WTC11 (cell line): ENCODE results near the gene PSMC6. TPM values are rescaled to one million over a fixed set of nuclear protein-coding genes. Genes with fewer than 3 reads are reported as not detected.

ENCODE experiments used
- ATAC-seq: fragments of 200-7000 bp; cut with Tn5 transposase; 2 replicates; pipeline ENCODE4 v1.10.0; 2021; ENCODE audit warnings: mild to moderate bottlenecking, moderate library complexity
- CTCF ChIA-PET: fragments of 300-600 bp; sonication (Branson Sonifier 250); formaldehyde crosslinking; loops from one replicate; lab custom pipeline; 2021; ENCODE audit warnings: antibody characterized with exemption; lab: Charles Lee
- POLR2A ChIA-PET: fragments of 350-600 bp; sonication (Branson Sonifier 250); formaldehyde crosslinking; loops from one replicate; lab custom pipeline; 2021; ENCODE audit warnings: antibody characterized with exemption; lab: Charles Lee
- DNase-seq: peaks from one replicate; pipeline ENCODE4 v3.0.0; 2021; ENCODE audit warnings: low spot score
- H3K27ac Mint-ChIP-seq: 2 replicates; pipeline ENCODE4 v1.8.0; 2021; ENCODE audit warnings: mixed read lengths
- H3K27me3 Mint-ChIP-seq: 2 replicates; pipeline ENCODE4 v1.8.0; 2021; ENCODE audit warnings: low read depth, mild to moderate bottlenecking, moderate library complexity, mixed read lengths
- H3K36me3 Mint-ChIP-seq: 2 replicates; pipeline ENCODE4 v1.8.0; 2021; ENCODE audit warnings: mixed read lengths
- H3K4me1 Mint-ChIP-seq: 2 replicates; pipeline ENCODE4 v1.8.0; 2022; ENCODE audit warnings: mixed read lengths
- H3K4me3 Mint-ChIP-seq: 2 replicates; pipeline ENCODE4 v1.8.0; 2021; ENCODE audit warnings: mild to moderate bottlenecking, moderate library complexity, mixed read lengths
- H3K9me3 Mint-ChIP-seq: 2 replicates; pipeline ENCODE4 v1.8.0; 2021; ENCODE audit warnings: mixed read lengths
- ATF2 ChIP-seq: sonication (generic); formaldehyde crosslinking; IDR thresholded peaks from 2 replicates; pipeline ENCODE4 v1.8.1; 2022; ENCODE audit warnings: low read depth, missing genetic modification reagents, borderline replicate concordance
- EMX1 ChIP-seq: fragments of 250-450 bp; sonication (Bioruptor Pico); IDR thresholded peaks from 2 replicates; pipeline ENCODE4 v1.8.0; 2021; ENCODE audit warnings: mild to moderate bottlenecking
- ETV6 ChIP-seq: sonication (generic); formaldehyde crosslinking; IDR thresholded peaks from 2 replicates; pipeline ENCODE4 v1.8.1; 2022; ENCODE audit warnings: mild to moderate bottlenecking, missing genetic modification reagents
- GABPB1 ChIP-seq: sonication (generic); formaldehyde crosslinking; IDR thresholded peaks from 2 replicates; pipeline ENCODE4 v1.8.1; 2023; ENCODE audit warnings: mild to moderate bottlenecking, missing genetic modification reagents
- IRF1 ChIP-seq: sonication (generic); formaldehyde crosslinking; IDR thresholded peaks from 2 replicates; pipeline ENCODE4 v1.8.0; 2023; ENCODE audit warnings: missing genetic modification reagents
- IRF2 ChIP-seq: sonication (generic); formaldehyde crosslinking; IDR thresholded peaks from 2 replicates; pipeline ENCODE4 v1.8.0; 2022; ENCODE audit warnings: low read depth, missing genetic modification reagents, borderline replicate concordance
- JAZF1 ChIP-seq: fragments of 250-450 bp; sonication (Bioruptor Pico); IDR thresholded peaks from 2 replicates; pipeline ENCODE4 v1.9.0; 2021; ENCODE audit warnings: moderate library complexity, mild to moderate bottlenecking, inconsistent platforms
- MXD4 ChIP-seq: fragments of 250-450 bp; sonication (Bioruptor Pico); IDR thresholded peaks from 2 replicates; pipeline ENCODE4 v1.8.0; 2021; ENCODE audit warnings: mild to moderate bottlenecking, moderate library complexity, borderline replicate concordance
- MYBL2 ChIP-seq: sonication (generic); formaldehyde crosslinking; IDR thresholded peaks from 2 replicates; pipeline ENCODE4 v1.8.1; 2023; ENCODE audit warnings: mild to moderate bottlenecking, moderate library complexity, missing genetic modification reagents
- NFYB ChIP-seq: sonication (generic); formaldehyde crosslinking; conservative IDR thresholded peaks from 2 replicates; pipeline ENCODE4 v1.8.0; 2022; ENCODE audit warnings: low read depth, missing genetic modification reagents
- NR3C1 ChIP-seq: sonication (generic); formaldehyde crosslinking; conservative IDR thresholded peaks from 2 replicates; pipeline ENCODE4 v1.8.1; 2023; ENCODE audit warnings: low read depth, mild to moderate bottlenecking, missing genetic modification reagents
- OVOL2 ChIP-seq: fragments of 250-450 bp; sonication (Bioruptor Pico); IDR thresholded peaks from 2 replicates; pipeline ENCODE4 v1.9.0; 2021; ENCODE audit warnings: mild to moderate bottlenecking, borderline replicate concordance
- SOX15 ChIP-seq: fragments of 250-450 bp; sonication (Bioruptor Pico); IDR thresholded peaks from 2 replicates; pipeline ENCODE4 v1.9.0; 2021; ENCODE audit warnings: mild to moderate bottlenecking
- STAT6 ChIP-seq: sonication (generic); formaldehyde crosslinking; conservative IDR thresholded peaks from 2 replicates; pipeline ENCODE4 v1.8.1; 2023; ENCODE audit warnings: mild to moderate bottlenecking, low read depth, missing genetic modification reagents, moderate library complexity
- TEAD1 ChIP-seq: sonication (generic); formaldehyde crosslinking; IDR thresholded peaks from 2 replicates; pipeline ENCODE4 v1.8.0; 2022; ENCODE audit warnings: mild to moderate bottlenecking, missing genetic modification reagents
- ZBTB21 ChIP-seq: sonication (generic); formaldehyde crosslinking; IDR thresholded peaks from 2 replicates; pipeline ENCODE4 v1.8.1; 2023; ENCODE audit warnings: mild to moderate bottlenecking, missing genetic modification reagents, borderline replicate concordance
- total RNA-seq: library from RNA; stranded (reverse); gene quantifications from 3 replicates; pipeline ENCODE4 v1.2.3, GENCODE V29; 2021
- TF ChIP-seq, protein P1 (sequence below): fragments of 250-450 bp; sonication (Bioruptor Pico); IDR thresholded peaks from 2 replicates; pipeline ENCODE4 v1.8.0; 2021; ENCODE audit warnings: mild to moderate bottlenecking

The PSMC6 gene
- total RNA-seq, 1 experiment from 2014 or later = 96.4 TPM

DNA sequence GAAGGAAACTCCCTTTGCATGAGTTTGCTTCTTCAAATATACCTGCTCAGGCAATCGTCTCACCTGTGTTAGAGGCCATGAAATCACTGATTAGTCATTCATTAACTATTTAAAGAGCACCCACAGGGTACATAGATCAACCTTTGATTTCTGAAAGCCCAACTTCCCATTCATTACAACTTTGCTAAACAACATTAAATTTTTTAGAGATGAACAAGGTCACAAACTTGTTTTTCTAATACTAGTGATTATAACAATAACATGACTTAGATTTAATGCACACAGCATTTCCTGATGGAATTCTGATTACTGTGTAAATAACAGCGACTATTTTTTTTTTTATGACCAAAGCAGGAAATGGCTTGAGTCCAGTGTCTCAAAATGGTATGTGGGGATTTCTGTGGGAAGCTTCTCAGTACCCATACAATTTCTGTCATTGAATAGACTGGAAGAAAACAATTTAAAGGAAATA, 6.3 kb upstream of the PSMC6 start:
- ChIA-PET CTCF (no interaction called here), POLR2A (no interaction called here)
- ATAC-seq = no peak

DNA sequence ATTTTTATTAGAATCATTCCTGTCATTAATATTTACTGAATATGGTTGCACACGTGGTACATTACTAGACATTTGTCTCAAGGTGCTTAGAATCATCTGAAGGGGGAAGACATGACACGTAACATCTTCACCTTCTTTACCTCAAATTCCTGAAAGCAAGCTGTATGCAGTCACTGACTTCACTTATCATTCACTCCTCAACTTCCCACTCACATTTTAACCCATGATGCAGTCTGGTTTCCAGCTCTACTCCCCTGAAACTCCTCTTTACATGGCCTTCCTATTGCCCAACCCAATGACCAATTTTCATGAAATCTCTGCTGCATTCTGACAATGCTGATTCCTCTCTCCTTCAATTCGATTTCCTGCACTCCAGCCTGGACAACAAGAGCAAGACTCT, 5.8 kb upstream of the PSMC6 start:
- no peak for ATAC-seq
- TF ChIP-seq ATF2 (CRISPR knock-in tag) (no peak), EMX1 (no peak), STAT6 (no peak)
- H3K9me3 Mint-ChIP-seq = no peaks in the 10 kb centered on the region

More for the DNA sequence above, 6.3 kb upstream of the PSMC6 start:
- Mint-ChIP-seq H3K4me1 (no peaks in the 10 kb centered on the region), H3K27ac (no peak overlapping the region), H3K36me3 (no peaks in the 10 kb centered on the region), H3K27me3 (no peaks in the 10 kb centered on the region; the same call in 1 of the 2 replicates), H3K9me3 (no peaks in the 10 kb centered on the region), H3K4me3 (no peak overlapping the region)
- no peak for DNase-seq
- TF ChIP-seq NFYB (CRISPR knock-in tag) (no peak), MYBL2 (CRISPR knock-in tag) (no peak), EMX1 (no peak), MXD4 (CRISPR knock-in tag) (no peak), NR3C1 (CRISPR knock-in tag) (no peak), IRF1 (CRISPR knock-in tag) (no peak)
- TF ChIP-seq, protein P1, sequence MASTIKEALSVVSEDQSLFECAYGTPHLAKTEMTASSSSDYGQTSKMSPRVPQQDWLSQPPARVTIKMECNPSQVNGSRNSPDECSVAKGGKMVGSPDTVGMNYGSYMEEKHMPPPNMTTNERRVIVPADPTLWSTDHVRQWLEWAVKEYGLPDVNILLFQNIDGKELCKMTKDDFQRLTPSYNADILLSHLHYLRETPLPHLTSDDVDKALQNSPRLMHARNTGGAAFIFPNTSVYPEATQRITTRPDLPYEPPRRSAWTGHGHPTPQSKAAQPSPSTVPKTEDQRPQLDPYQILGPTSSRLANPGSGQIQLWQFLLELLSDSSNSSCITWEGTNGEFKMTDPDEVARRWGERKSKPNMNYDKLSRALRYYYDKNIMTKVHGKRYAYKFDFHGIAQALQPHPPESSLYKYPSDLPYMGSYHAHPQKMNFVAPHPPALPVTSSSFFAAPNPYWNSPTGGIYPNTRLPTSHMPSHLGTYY = no peak
- TF ChIP-seq, all 79 proteins: peak for 0

DNA sequence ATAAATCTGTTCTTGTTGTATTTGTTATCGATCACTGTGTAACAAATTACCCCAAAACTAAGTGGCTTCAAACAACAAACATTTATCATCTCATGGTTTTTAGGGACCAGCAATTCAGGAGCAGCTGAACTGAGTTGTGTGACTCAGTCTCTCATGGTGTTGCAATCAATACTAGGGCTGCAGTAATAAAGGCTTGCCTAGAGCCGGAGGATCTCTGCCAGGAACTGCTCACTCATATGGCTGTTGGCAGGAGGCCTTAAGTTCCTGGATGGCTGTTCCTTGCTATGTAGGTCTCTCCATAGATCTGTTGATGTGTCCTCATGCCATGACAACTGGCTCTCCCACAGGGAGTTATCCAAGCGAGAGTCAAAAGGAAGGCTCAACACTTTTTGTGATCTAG, 3.8 kb upstream of the PSMC6 start:
- no peak for ATAC-seq
- no peak overlapping the region for H3K27ac Mint-ChIP-seq
- H3K9me3 Mint-ChIP-seq = no peaks in the 10 kb centered on the region
- peaks cover 10% of the 10 kb centered on the region for H3K36me3 Mint-ChIP-seq
- ChIA-PET POLR2A (no interaction called here), CTCF (interaction anchor here (0.7 kb wide), 1 partner anchor 87 kb away, joined by 3 read pairs; no protein-coding TSS in a partner anchor)
- no peak overlapping the region for H3K4me3 Mint-ChIP-seq
- no peak for DNase-seq
- no peaks in the 10 kb centered on the region; the same call in 1 of the 2 replicates for H3K27me3 Mint-ChIP-seq
- peaks cover 12% of the 10 kb centered on the region for H3K4me1 Mint-ChIP-seq
- no peak for TF ChIP-seq NFYB (CRISPR knock-in tag)
- no peak for TF ChIP-seq JAZF1 (CRISPR knock-in tag)
- TF ChIP-seq ETV6 = no peak
- no peak for TF ChIP-seq ZBTB21 (CRISPR knock-in tag)
- TF ChIP-seq IRF2 (CRISPR knock-in tag) = no peak

More for the DNA sequence above, 5.8 kb upstream of the PSMC6 start:
- POLR2A ChIA-PET = no interaction called here
- CTCF ChIA-PET = no interaction called here
- Mint-ChIP-seq H3K27ac (no peak overlapping the region), H3K4me3 (no peak overlapping the region), H3K27me3 (no peaks in the 10 kb centered on the region; the same call in 1 of the 2 replicates), H3K4me1 (peaks cover under 1% of the 10 kb centered on the region; the same call in 1 of the 2 replicates), H3K36me3 (no peaks in the 10 kb centered on the region)
- no peak for DNase-seq

GRCh38 chr14:52703664-52704063, 3.3 kb upstream of the PSMC6 start:
- Mint-ChIP-seq H3K27me3 (no peaks in the 10 kb centered on the region; the same call in 1 of the 2 replicates), H3K36me3 (peaks cover 14% of the 10 kb centered on the region), H3K27ac (no peak overlapping the region), H3K4me3 (no peak overlapping the region), H3K9me3 (no peaks in the 10 kb centered on the region), H3K4me1 (peaks cover 17% of the 10 kb centered on the region)
- ChIA-PET POLR2A (no interaction called here), CTCF (no interaction called here)
- TF ChIP-seq OVOL2 (CRISPR knock-in tag) (no peak), JAZF1 (CRISPR knock-in tag) (no peak), SOX15 (CRISPR knock-in tag) (no peak), GABPB1 (CRISPR knock-in tag) (no peak), TEAD1 (CRISPR knock-in tag) (no peak)
- TF ChIP-seq, protein P1 = no peak
- ATAC-seq (no peak), DNase-seq (no peak)
